NT2/D1 (cell line): ENCODE data around the gene TGFBI.

ENCODE experiments used
- SUZ12 ChIP-seq: IDR thresholded peaks from 2 replicates; pipeline ENCODE4 v1.6.1; 2011; ENCODE audit not compliant: insufficient read length, insufficient read depth; ENCODE audit errors: extremely low read depth
- YY1 ChIP-seq: IDR thresholded peaks from 2 replicates; pipeline ENCODE4 v1.6.1; 2011; ENCODE audit not compliant: insufficient read length, insufficient read depth
- ZNF274 ChIP-seq: IDR thresholded peaks from 2 replicates; pipeline ENCODE4 v1.6.1; 2011; ENCODE audit warnings: mild to moderate bottlenecking, low read depth, low read length

GRCh38 chr5:135991429-135991828 lies 37.4 kb upstream of the TGFBI start:
- TF ChIP-seq YY1: no peak
- TF ChIP-seq ZNF274: no peak
- TF ChIP-seq SUZ12: no peak
